Esophagus squamous epithelium (tissue), 4 donors: Measurements from ENCODE around the gene KIF1C.

Experiments used
- POLR2A ChIP-seq, 4 donors: fragments of 450-650 bp; IDR thresholded peaks; one replicate each; pipeline ENCODE4 v1.6.1; 2017; ENCODE audit warnings: antibody characterized with exemption in 4 of 4, mild to moderate bottlenecking in 4 of 4, moderate library complexity in 3 of 4
- TF ChIP-seq, protein P1 (sequence below), 6 experiments: fragments of 450-650 bp in 4 of 6; fragments of 200-600 bp in 2 of 6; sonication (generic) in 2 of 6; IDR thresholded peaks; one replicate each; pipeline ENCODE4 v1.5.1; 2016 to 2019; ENCODE audit warnings: antibody characterized with exemption in 6 of 6, mild to moderate bottlenecking in 4 of 6, moderate library complexity in 4 of 6

DNA sequence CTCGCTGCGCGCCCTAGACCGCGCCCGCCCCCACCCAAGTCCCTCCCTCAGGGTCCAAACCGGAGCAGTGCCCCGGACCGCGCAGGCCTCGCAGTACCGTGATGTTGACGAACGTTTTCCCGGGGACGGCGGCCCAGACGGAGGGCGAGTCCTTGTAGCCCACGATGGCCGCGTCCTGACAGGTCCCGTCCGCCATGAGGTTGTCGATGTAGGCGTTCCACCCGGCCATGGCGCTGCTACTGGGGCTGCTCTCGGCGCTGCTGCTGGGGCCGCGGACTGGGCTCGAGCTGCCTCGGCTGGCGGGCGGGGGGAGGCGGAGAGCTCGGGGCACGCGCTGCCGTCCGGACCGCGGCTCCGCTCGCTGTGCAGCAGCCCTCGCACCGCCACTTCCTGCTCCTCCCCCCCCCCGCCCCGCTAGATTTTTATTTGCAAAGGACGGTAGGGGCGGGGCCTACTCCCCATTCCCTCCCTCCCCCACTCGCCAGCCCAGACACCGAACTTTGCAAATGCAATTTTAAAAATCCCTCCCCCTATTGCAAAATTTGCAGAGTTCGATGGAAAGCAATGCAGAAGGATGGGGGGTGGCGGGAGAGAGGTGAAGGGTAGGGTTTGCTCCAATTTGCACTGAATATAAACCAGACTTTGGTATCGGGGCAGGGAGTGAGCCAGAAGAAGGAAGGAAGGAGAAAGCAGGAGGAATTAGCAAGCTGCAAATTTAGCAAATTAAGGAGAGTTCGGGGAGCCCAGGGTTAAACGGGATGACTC, 49.4 kb upstream of the KIF1C start, which contains the start of gene PFN1:
- TF ChIP-seq, protein P1, sequence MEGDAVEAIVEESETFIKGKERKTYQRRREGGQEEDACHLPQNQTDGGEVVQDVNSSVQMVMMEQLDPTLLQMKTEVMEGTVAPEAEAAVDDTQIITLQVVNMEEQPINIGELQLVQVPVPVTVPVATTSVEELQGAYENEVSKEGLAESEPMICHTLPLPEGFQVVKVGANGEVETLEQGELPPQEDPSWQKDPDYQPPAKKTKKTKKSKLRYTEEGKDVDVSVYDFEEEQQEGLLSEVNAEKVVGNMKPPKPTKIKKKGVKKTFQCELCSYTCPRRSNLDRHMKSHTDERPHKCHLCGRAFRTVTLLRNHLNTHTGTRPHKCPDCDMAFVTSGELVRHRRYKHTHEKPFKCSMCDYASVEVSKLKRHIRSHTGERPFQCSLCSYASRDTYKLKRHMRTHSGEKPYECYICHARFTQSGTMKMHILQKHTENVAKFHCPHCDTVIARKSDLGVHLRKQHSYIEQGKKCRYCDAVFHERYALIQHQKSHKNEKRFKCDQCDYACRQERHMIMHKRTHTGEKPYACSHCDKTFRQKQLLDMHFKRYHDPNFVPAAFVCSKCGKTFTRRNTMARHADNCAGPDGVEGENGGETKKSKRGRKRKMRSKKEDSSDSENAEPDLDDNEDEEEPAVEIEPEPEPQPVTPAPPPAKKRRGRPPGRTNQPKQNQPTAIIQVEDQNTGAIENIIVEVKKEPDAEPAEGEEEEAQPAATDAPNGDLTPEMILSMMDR (IDR thresholded peaks at IDR 0.05) = peak in 1 of 6 experiments; percentile 2
- peak in 3 of 4 donors; percentile 75 to 96 (median 92) for TF ChIP-seq POLR2A (IDR thresholded peaks at IDR 0.05)
